A549 (cell line): ENCODE measurements around the gene TUBD1. TPM values are rescaled to one million over a fixed set of nuclear protein-coding genes. Genes with fewer than 3 reads are reported as not detected.
"Not testable (repeated sequence)": the region's sequence is repeated elsewhere in the genome, so short reads cannot be mapped to it uniquely, and the experiment has no call there.

Source experiments
- ATAC-seq, 2 experiments: fragments of 200-7000 bp in 1 of 2; fragments of >200 bp in 1 of 2; cut with Nextera tagmentation in 1 of 2; cut with Tn5 transposase in 1 of 2; 3 replicates each; pipeline versions ENCODE4 v1.8.0 to v1.9.1; 2018 to 2020; ENCODE audit warnings: mild to moderate bottlenecking in 1 of 2, moderate library complexity in 1 of 2
- CTCF ChIA-PET: fragments of 300-600 bp; sonication (Branson Sonifier 250); formaldehyde crosslinking; extraction: SDS; loops from one replicate; lab custom pipeline; 2021; ENCODE audit warnings: antibody characterized with exemption, inconsistent platforms; lab: Yijun Ruan, JAX
- POLR2A ChIA-PET: fragments of 350-600 bp; formaldehyde crosslinking; extraction: SDS; loops from one replicate; lab custom pipeline; 2021; ENCODE audit warnings: antibody characterized with exemption, inconsistent platforms; lab: Yijun Ruan, JAX
- DNase-seq, 2 experiments: peaks; one replicate each; pipeline versions ENCODE4 v3.0.0 to v3.0.0-alpha.2; 2011 to 2016; ENCODE audit warnings: low read depth in 1 of 2, low spot score in 1 of 2
- FAIRE-seq: peaks from 2 replicates; lab custom pipeline; 2011; peaks lifted over from hg19 to GRCh38; lab: Jason Lieb, UNC
- H3K27ac ChIP-seq, 2 experiments: fragments of >200 bp; sonication (Bioruptor Twin); formaldehyde crosslinking; 3 replicates each; pipeline ENCODE4 v1.5.1; 2016 to 2017
- H3K4me1 ChIP-seq: fragments of >200 bp; sonication (Bioruptor Twin); formaldehyde crosslinking; 3 replicates; pipeline ENCODE4 v1.6.1; 2016
- H3K4me2 ChIP-seq: fragments of >200 bp; sonication (Bioruptor Twin); formaldehyde crosslinking; 3 replicates; pipeline ENCODE4 v1.6.1; 2016
- H3K4me3 ChIP-seq: fragments of >200 bp; sonication (Bioruptor Twin); formaldehyde crosslinking; 3 replicates; pipeline ENCODE4 v1.5.1; 2016
- H3K9me3 ChIP-seq: fragments of >200 bp; sonication (Bioruptor Twin); formaldehyde crosslinking; 3 replicates; pipeline ENCODE4 v1.6.1; 2016
- ATOH8 ChIP-seq: fragments of 250-450 bp; sonication (Bioruptor Pico); IDR thresholded peaks from 2 replicates; pipeline ENCODE4 v1.5.0; 2020; ENCODE audit warnings: low read depth, mild to moderate bottlenecking, moderate library complexity
- CEBPB ChIP-seq, 2 experiments: fragments of >200 bp in 1 of 2; sonication (Bioruptor Twin) in 1 of 2; formaldehyde crosslinking in 1 of 2; IDR thresholded peaks; 2 replicates each; pipeline ENCODE4 v1.6.1; 2012 to 2016
- EHF ChIP-seq: fragments of 250-450 bp; sonication (Bioruptor Pico); IDR thresholded peaks from 2 replicates; pipeline ENCODE4 v1.5.0; 2020; ENCODE audit warnings: mild to moderate bottlenecking
- FOSB ChIP-seq: fragments of 250-450 bp; sonication (Bioruptor Pico); IDR thresholded peaks from 2 replicates; pipeline ENCODE4 v1.5.0; 2020; ENCODE audit warnings: mild to moderate bottlenecking, moderate library complexity
- FOXS1 ChIP-seq: fragments of 250-450 bp; sonication (Bioruptor Pico); IDR thresholded peaks from 2 replicates; pipeline ENCODE4 v1.5.0; 2020; ENCODE audit warnings: mild to moderate bottlenecking, moderate library complexity
- HES2 ChIP-seq: fragments of >200 bp; sonication (Bioruptor Twin); formaldehyde crosslinking; IDR thresholded peaks from 2 replicates; pipeline ENCODE4 v1.6.1; 2016
- HEYL ChIP-seq: fragments of 250-450 bp; sonication (Bioruptor Pico); IDR thresholded peaks from 2 replicates; pipeline ENCODE4 v1.8.0; 2021; ENCODE audit warnings: mild to moderate bottlenecking, moderate library complexity
- HMGXB4 ChIP-seq: fragments of 250-450 bp; sonication (Bioruptor Pico); IDR thresholded peaks from 2 replicates; pipeline ENCODE4 v1.5.0; 2021; ENCODE audit warnings: mild to moderate bottlenecking, moderate library complexity, borderline replicate concordance
- HOXA7 ChIP-seq: fragments of 250-450 bp; sonication (Bioruptor Pico); IDR thresholded peaks from 2 replicates; pipeline ENCODE4 v1.5.0; 2020; ENCODE audit warnings: mild to moderate bottlenecking, moderate library complexity
- HOXB13 ChIP-seq: fragments of 250-450 bp; sonication (Bioruptor Pico); IDR thresholded peaks from 2 replicates; pipeline ENCODE4 v1.5.0; 2020; ENCODE audit warnings: low read depth, mild to moderate bottlenecking, moderate library complexity
- HOXB5 ChIP-seq: fragments of 250-450 bp; sonication (Bioruptor Pico); IDR thresholded peaks from 2 replicates; pipeline ENCODE4 v1.5.0; 2020; ENCODE audit warnings: mild to moderate bottlenecking, moderate library complexity
- NPAS2 ChIP-seq: fragments of 250-450 bp; sonication (Bioruptor Pico); IDR thresholded peaks from 2 replicates; pipeline ENCODE4 v1.8.0; 2022; ENCODE audit warnings: mild to moderate bottlenecking, moderate library complexity, borderline replicate concordance
- POLR2A ChIP-seq: IDR thresholded peaks from 2 replicates; pipeline ENCODE4 v1.6.1; 2012; ENCODE audit warnings: mild to moderate bottlenecking, low read length
- RARB ChIP-seq: fragments of 250-450 bp; sonication (Bioruptor Pico); IDR thresholded peaks from 2 replicates; pipeline ENCODE4 v1.8.0; 2021; ENCODE audit warnings: mild to moderate bottlenecking, moderate library complexity
- TFCP2L1 ChIP-seq: fragments of 250-450 bp; sonication (Bioruptor Pico); IDR thresholded peaks from 2 replicates; pipeline ENCODE4 v1.5.0; 2021; ENCODE audit warnings: mild to moderate bottlenecking
- TP53 ChIP-seq: fragments of 250-450 bp; sonication (Bioruptor Pico); IDR thresholded peaks from 2 replicates; pipeline ENCODE4 v1.5.0; 2021; ENCODE audit warnings: mild to moderate bottlenecking, moderate library complexity
- USF2 ChIP-seq: fragments of 450-650 bp; IDR thresholded peaks from 2 replicates; pipeline ENCODE4 v1.6.1; 2014; ENCODE audit warnings: antibody characterized with exemption
- ZNF302 ChIP-seq: fragments of 250-450 bp; sonication (Bioruptor Pico); IDR thresholded peaks from 2 replicates; pipeline ENCODE4 v1.9.0; 2021; ENCODE audit warnings: inconsistent platforms, mild to moderate bottlenecking, moderate library complexity
- ZSCAN20 ChIP-seq: fragments of 250-450 bp; sonication (Bioruptor Pico); IDR thresholded peaks from 2 replicates; pipeline ENCODE4 v1.8.0; 2022; ENCODE audit warnings: mild to moderate bottlenecking, moderate library complexity
- WGBS: methylation state at CpG from one replicate; pipeline ENCODE4 v1.1.6; 2017; ENCODE audit errors: missing lambda C conversion rate; 5-methylcytosine and 5-hydroxymethylcytosine counted together
- polyA plus RNA-seq, 4 experiments: library from polyadenylated mRNA; depleted of rRNA in 3 of 4; stranded (reverse); fragments of >200 nt; fragmentation: RNase III in 1 of 4; extraction: RNeasy Plus Mini Kit Qiagen cat#74134 plus additional on column Dnase treatment in 1 of 4; gene quantifications; 2 replicates in 3 of 4; 3 replicates in 1 of 4; pipeline ENCODE4 v1.2.3, GENCODE V29; 2011 to 2017

TUBD1 gene
- polyA plus RNA-seq, 2 of the 4 experiments (the other 2 are of a cell fraction), result 15.9 to 24.4 TPM

GRCh38 chr17:59828819-59829216 lies 63.9 kb downstream of the TUBD1 start:
- peak overlapping the region; percentile 96 to 97 for H3K27ac ChIP-seq
- ATAC-seq, result peak; percentile 1 to 56; a peak in 4 of 6 replicates
- H3K4me3 ChIP-seq, result peak overlapping the region; percentile 9; the same call in 1 of the 3 replicates
- CTCF ChIA-PET, result interaction anchor here (0.5 to 6.9 kb wide), 11 partner anchors 10 to 82 kb away, joined by 3 to 57 read pairs (median 9); no protein-coding TSS in a partner anchor
- DNase-seq, H3K9me3 ChIP-seq, FAIRE-seq: not testable (repeated sequence)
- POLR2A ChIA-PET, result interaction anchor here (1.2 to 9.2 kb wide), 10 partner anchors 8 to 74 kb away, joined by 3 to 375 read pairs (median 16); no protein-coding TSS in a partner anchor
- peak overlapping the region; percentile 83 for H3K4me2 ChIP-seq
- peaks cover 86% of the 10 kb centered on the region for H3K4me1 ChIP-seq
- WGBS, result 3% methylated on average over 7 of the region's 7 CpGs
- TF ChIP-seq HES2, result 0 out of 2 replicates have a peak, but pooled peaks have one; percentile 4
- TF ChIP-seq HOXB5, result peak; percentile 91
- peak; percentile 95 for TF ChIP-seq TFCP2L1 (CRISPR knock-in tag)
- peak; percentile 90; the same call in 1 of the 2 replicates for TF ChIP-seq ATOH8
- TF ChIP-seq FOSB, result 0 out of 2 replicates have a peak, but pooled peaks have one; percentile 28
- TF ChIP-seq CEBPB (IDR thresholded peaks at IDR 0.05), result peak; percentile 84 to 94
- TF ChIP-seq HOXB13 (CRISPR knock-in tag), result peak; percentile 99
- TF ChIP-seq HOXA7, result peak; percentile 23
- 0 out of 2 replicates have a peak, but pooled peaks have one; percentile 9 for TF ChIP-seq POLR2A
- TF ChIP-seq EHF (CRISPR knock-in tag), result peak; percentile 98
- TF ChIP-seq RARB, result peak; percentile 46
- TF ChIP-seq ZSCAN20 (CRISPR knock-in tag), result peak; percentile 96
- peak; percentile 38; the same call in 1 of the 2 replicates for TF ChIP-seq NPAS2 (CRISPR knock-in tag)
- TF ChIP-seq HEYL, result peak; percentile 98
- peak; percentile 89 for TF ChIP-seq HMGXB4 (CRISPR knock-in tag)
- peak; percentile 90 for TF ChIP-seq ZNF302
- peak; percentile 89 for TF ChIP-seq FOXS1 (CRISPR knock-in tag)
- peak; percentile 96 for TF ChIP-seq TP53 (CRISPR knock-in tag)

GRCh38 chr17:59828478-59828760 lies 64.3 kb downstream of the TUBD1 start:
- FAIRE-seq (no peak), DNase-seq (no peak), ATAC-seq (no peak)
- H3K9me3 ChIP-seq, result no peaks in the 10 kb centered on the region
- 6% methylated on average over 2 of the region's 2 CpGs for WGBS
- TF ChIP-seq HOXA7 (peak; percentile 89; the same call in 1 of the 2 replicates), FOSB (peak; percentile 81; the same call in 1 of the 2 replicates), USF2 (no peak)
- H3K4me1 ChIP-seq, result peaks cover 82% of the 10 kb centered on the region
- H3K27ac ChIP-seq, result peak overlapping the region; percentile 96 to 97
- peak overlapping the region; percentile 9; the same call in 2 of the 3 replicates for H3K4me3 ChIP-seq
- CTCF ChIA-PET, result interaction anchor here (0.5 to 6.9 kb wide), 12 partner anchors 9 to 82 kb away, joined by 3 to 57 read pairs (median 4); no protein-coding TSS in a partner anchor
- peak overlapping the region; percentile 83 for H3K4me2 ChIP-seq
- POLR2A ChIA-PET, result interaction anchor here (1.4 to 9.2 kb wide), 7 partner anchors 13 to 74 kb away, joined by 7 to 375 read pairs (median 17); no protein-coding TSS in a partner anchor
